ENCODE data around the gene SPTBN1. TPM values are rescaled to one million over a fixed set of nuclear protein-coding genes. Genes with fewer than 3 reads are reported as not detected.

Gene SPTBN1
- total and polyA plus RNA-seq, 2 donors (not counting 3 experiments of a cell fraction or from before 2014, with no cell fraction given) = 63.3 to 320 TPM

DNA sequence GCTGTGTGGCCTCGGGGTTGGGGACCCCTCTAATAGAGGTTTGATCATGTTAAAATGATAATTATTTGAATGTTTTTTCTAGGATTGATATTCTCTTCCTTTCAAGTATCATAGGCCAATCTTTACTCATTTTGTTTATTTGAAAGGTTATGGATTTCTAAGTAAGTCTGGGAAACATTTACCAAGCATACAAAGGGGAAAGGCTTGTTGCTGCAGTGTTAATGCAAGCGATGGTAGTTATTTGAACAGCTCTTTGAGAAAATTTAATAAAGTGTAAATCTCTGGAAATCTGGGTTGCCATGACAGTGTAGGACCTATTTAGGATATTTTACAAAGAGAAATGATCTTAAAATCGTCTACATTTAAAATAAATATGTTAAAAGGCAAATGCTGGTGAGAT, 56.1 kb downstream of the SPTBN1 start:
- ChIA-PET POLR2A (interaction anchor here (0.6 kb wide), 1 partner anchor 398 kb away, joined by 8 read pairs; no protein-coding TSS in a partner anchor), CTCF (interaction anchor here (1.4 to 2.4 kb wide), 3 partner anchors 9 to 405 kb away, joined by 4 to 7 read pairs (median 4); no protein-coding TSS in a partner anchor)
- Histone ChIP-seq H2AFZ (ENCODE audit: low read depth, low read length) (no peak overlapping the region), H3K4me3 (replicated peaks in 1 of 3; ENCODE audit: insufficient read depth in 1 of 3, low read depth in 1 of 3, low read length in 3 of 3) (no peak overlapping the region), H3K36me3 (ENCODE audit: control insufficient read depth in 2 of 2, extremely low read depth in 1 of 2, insufficient read depth in 2 of 2, low read length in 2 of 2) (no peaks in the 10 kb centered on the region), H4K20me1 (replicated peaks; ENCODE audit: control insufficient read depth, extremely low read depth, insufficient read depth, low read length) (peaks cover 6% of the 10 kb centered on the region), H3K9me1 (replicated peaks; ENCODE audit: control insufficient read depth, extremely low read depth, insufficient read depth, low read length) (no peaks in the 10 kb centered on the region), H3K79me2 (ENCODE audit: control insufficient read depth, insufficient read depth, low read length) (peaks cover 4% of the 10 kb centered on the region), H3K27me3 (ENCODE audit: control insufficient read depth in 2 of 2, insufficient read depth in 2 of 2, low read length in 2 of 2) (no peaks in the 10 kb centered on the region), H3K9ac (replicated peaks; ENCODE audit: extremely low read depth, insufficient read depth, low read length) (no peak overlapping the region), H3K4me2 (ENCODE audit: insufficient read depth, low read length) (no peak overlapping the region), H3K9me3 (replicated peaks; ENCODE audit: control insufficient read depth, insufficient read depth, low read length) (no peaks in the 10 kb centered on the region), H3K4me1 (ENCODE audit: control insufficient read depth, extremely low read depth, insufficient read depth, low read length) (no peaks in the 10 kb centered on the region), H3K27ac (ENCODE audit: insufficient read depth, low read depth, low read length) (no peak overlapping the region)
- DNase-seq (ENCODE audit: low read depth, low spot score) = no peak
- BruUV-seq (replicated peaks) = no TSS peak
- intact Hi-C loops (cut with micrococcal nuclease) (no loop called here), dilution Hi-C loops (cut with MboI; ENCODE audit: extremely low pct_ligation_motif_present, low sequenced_read_pairs) (no loop called here)
- no peak for FAIRE-seq
- no peak for TF ChIP-seq FOS (IDR thresholded peaks at IDR 0.05; ENCODE audit: borderline replicate concordance, insufficient read depth, low read length)

DNA sequence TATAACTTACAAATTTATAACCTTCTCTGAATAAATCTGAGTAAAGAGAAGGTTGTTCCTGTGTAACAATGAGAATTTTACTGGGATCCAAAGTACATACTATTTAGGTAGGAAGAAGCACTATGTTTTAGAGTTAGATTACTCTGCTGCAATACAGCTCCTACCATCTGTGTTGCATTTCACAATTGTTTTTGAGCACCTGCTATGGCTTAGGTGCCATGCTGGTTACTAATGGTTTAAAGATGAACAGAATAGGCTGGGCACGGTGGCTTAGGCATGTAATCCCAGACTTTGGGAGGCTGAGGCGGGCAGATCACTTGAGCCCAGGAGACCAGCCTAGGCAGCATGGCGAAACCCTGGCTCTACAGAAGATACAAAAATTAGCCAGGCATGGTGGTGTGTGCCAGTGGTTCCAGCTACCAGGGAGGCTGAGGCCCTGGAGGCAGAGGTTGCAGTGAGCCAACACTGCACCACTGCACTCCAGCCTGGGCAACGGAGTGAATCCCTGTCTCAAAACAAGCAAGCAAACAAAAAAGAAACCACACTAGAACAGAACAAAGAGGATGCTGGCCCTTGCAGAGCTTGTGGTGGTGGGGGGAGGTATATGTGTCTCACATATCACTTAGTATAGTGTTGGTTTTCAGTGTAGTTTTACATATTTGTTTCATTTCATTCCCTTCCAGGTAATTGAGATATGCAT, 56.7 kb downstream of the SPTBN1 start:
- Histone ChIP-seq H3K9ac (replicated peaks; ENCODE audit: extremely low read depth, insufficient read depth, low read length) (no peak overlapping the region), H3K9me1 (replicated peaks; ENCODE audit: control insufficient read depth, extremely low read depth, insufficient read depth, low read length) (no peaks in the 10 kb centered on the region), H3K4me1 (ENCODE audit: control insufficient read depth, extremely low read depth, insufficient read depth, low read length) (no peaks in the 10 kb centered on the region), H3K27me3 (ENCODE audit: control insufficient read depth in 2 of 2, insufficient read depth in 2 of 2, low read length in 2 of 2) (no peaks in the 10 kb centered on the region), H4K20me1 (replicated peaks; ENCODE audit: control insufficient read depth, extremely low read depth, insufficient read depth, low read length) (peaks cover 6% of the 10 kb centered on the region), H3K27ac (ENCODE audit: insufficient read depth, low read depth, low read length) (no peak overlapping the region), H2AFZ (ENCODE audit: low read depth, low read length) (no peak overlapping the region), H3K9me3 (replicated peaks; ENCODE audit: control insufficient read depth, insufficient read depth, low read length) (no peaks in the 10 kb centered on the region), H3K4me2 (ENCODE audit: insufficient read depth, low read length) (no peak overlapping the region), H3K36me3 (ENCODE audit: control insufficient read depth in 2 of 2, extremely low read depth in 1 of 2, insufficient read depth in 2 of 2, low read length in 2 of 2) (no peaks in the 10 kb centered on the region), H3K79me2 (ENCODE audit: control insufficient read depth, insufficient read depth, low read length) (peaks cover 4% of the 10 kb centered on the region), H3K4me3 (replicated peaks in 1 of 3; ENCODE audit: insufficient read depth in 1 of 3, low read depth in 1 of 3, low read length in 3 of 3) (no peak overlapping the region)
- no TSS peak for BruUV-seq (replicated peaks)
- intact Hi-C loops (cut with micrococcal nuclease) = no loop called here
- no peak for FAIRE-seq
- TF ChIP-seq FOS (IDR thresholded peaks at IDR 0.05; ENCODE audit: borderline replicate concordance, insufficient read depth, low read length) (no peak), MYC (IDR thresholded peaks at IDR 0.05; ENCODE audit: low read depth, low read length) (no peak), JUN (IDR thresholded peaks at IDR 0.05; ENCODE audit: borderline replicate concordance, insufficient read depth, insufficient read length, low read depth) (no peak), EZH2 (IDR thresholded peaks at IDR 0.05; ENCODE audit: borderline replicate concordance, low read depth, low read length, severe bottlenecking) (no peak), POLR2A (IDR thresholded peaks at IDR 0.05; ENCODE audit: low read depth, low read length) (no peak), GATA2 (IDR thresholded peaks at IDR 0.05; ENCODE audit: insufficient read depth, insufficient read length, low read depth, low read length) (no peak), POLR2AphosphoS5 (IDR thresholded peaks at IDR 0.05; ENCODE audit: insufficient read depth, low read depth, low read length) (no peak)
- TF ChIP-seq, protein P1, sequence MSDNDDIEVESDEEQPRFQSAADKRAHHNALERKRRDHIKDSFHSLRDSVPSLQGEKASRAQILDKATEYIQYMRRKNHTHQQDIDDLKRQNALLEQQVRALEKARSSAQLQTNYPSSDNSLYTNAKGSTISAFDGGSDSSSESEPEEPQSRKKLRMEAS (IDR thresholded peaks at IDR 0.05; ENCODE audit: insufficient read depth, insufficient read length) = no peak
- TF ChIP-seq, protein P2, sequence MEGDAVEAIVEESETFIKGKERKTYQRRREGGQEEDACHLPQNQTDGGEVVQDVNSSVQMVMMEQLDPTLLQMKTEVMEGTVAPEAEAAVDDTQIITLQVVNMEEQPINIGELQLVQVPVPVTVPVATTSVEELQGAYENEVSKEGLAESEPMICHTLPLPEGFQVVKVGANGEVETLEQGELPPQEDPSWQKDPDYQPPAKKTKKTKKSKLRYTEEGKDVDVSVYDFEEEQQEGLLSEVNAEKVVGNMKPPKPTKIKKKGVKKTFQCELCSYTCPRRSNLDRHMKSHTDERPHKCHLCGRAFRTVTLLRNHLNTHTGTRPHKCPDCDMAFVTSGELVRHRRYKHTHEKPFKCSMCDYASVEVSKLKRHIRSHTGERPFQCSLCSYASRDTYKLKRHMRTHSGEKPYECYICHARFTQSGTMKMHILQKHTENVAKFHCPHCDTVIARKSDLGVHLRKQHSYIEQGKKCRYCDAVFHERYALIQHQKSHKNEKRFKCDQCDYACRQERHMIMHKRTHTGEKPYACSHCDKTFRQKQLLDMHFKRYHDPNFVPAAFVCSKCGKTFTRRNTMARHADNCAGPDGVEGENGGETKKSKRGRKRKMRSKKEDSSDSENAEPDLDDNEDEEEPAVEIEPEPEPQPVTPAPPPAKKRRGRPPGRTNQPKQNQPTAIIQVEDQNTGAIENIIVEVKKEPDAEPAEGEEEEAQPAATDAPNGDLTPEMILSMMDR (IDR thresholded peaks at IDR 0.05; ENCODE audit: extremely low read depth in 1 of 2, insufficient read depth in 1 of 2, low read depth in 1 of 2, low read length in 2 of 2) = no peak
- dilution Hi-C loops (cut with MboI; ENCODE audit: extremely low pct_ligation_motif_present, low sequenced_read_pairs) = no loop called here
- ChIA-PET POLR2A (interaction anchor here (0.6 kb wide), 1 partner anchor 398 kb away, joined by 8 read pairs; no protein-coding TSS in a partner anchor), CTCF (interaction anchor here (1.6 to 2.4 kb wide), 2 partner anchors 10 to 406 kb away, joined by 4 to 7 read pairs; no protein-coding TSS in a partner anchor)
- DNase-seq (ENCODE audit: low read depth, low spot score) = no peak
